ENCODE results near the gene TNFRSF4.

Gene TNFRSF4

GRCh38 chr1:1183833-1184775 is 29.8 kb downstream of the TNFRSF4 start:
- H3K4me3 ChIP-seq (replicated peaks; ENCODE audit: low read depth, low read length) = no peak overlapping the region
- no peak for DNase-seq (ENCODE audit: low read depth)
- TF ChIP-seq, protein P1, sequence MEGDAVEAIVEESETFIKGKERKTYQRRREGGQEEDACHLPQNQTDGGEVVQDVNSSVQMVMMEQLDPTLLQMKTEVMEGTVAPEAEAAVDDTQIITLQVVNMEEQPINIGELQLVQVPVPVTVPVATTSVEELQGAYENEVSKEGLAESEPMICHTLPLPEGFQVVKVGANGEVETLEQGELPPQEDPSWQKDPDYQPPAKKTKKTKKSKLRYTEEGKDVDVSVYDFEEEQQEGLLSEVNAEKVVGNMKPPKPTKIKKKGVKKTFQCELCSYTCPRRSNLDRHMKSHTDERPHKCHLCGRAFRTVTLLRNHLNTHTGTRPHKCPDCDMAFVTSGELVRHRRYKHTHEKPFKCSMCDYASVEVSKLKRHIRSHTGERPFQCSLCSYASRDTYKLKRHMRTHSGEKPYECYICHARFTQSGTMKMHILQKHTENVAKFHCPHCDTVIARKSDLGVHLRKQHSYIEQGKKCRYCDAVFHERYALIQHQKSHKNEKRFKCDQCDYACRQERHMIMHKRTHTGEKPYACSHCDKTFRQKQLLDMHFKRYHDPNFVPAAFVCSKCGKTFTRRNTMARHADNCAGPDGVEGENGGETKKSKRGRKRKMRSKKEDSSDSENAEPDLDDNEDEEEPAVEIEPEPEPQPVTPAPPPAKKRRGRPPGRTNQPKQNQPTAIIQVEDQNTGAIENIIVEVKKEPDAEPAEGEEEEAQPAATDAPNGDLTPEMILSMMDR (IDR thresholded peaks at IDR 0.05; ENCODE audit: low read length, missing control alignments) = no peak

GRCh38 chr1:1183221-1183747 is 30.7 kb downstream of the TNFRSF4 start:
- no peak for DNase-seq (ENCODE audit: low read depth)
- TF ChIP-seq, protein P1 (IDR thresholded peaks at IDR 0.05; ENCODE audit: low read length, missing control alignments) = no peak
- H3K4me3 ChIP-seq (replicated peaks; ENCODE audit: low read depth, low read length) = no peak overlapping the region

DNA sequence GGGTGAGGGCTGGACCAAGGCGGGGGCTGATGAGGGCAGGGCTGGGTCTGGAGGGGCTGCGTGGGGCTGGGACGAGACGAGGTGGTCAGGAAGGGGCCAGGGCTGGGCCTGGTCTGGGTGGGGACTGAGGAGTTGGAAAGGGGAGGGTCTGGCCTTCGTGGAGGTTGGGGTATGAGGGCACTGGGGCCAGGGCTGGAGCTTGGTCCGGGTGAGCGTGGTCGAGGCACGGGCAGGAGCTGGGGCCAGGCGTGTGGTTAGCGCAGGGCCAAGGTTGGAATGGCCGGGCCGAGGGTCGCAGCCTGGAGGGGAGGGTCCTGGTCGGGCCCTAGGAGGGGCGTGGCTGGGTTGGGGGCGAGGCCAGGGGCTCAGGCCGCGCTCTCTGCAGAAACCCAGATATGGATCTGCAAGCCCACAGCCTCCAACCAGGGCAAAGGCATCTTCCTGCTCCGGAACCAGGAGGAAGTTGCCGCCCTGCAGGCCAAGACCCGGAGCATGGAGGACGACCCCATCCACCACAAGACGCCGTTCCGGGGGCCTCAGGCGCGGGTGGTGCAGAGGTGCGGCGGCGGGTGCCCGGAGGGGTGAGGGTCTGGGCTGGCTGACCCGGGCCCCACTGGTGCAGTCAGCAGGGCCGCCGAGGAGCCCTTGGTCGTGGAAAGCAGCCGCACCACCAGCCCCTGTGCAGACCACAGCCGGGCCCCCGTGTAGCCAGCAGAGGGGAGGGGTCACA is 31.3 kb downstream of the TNFRSF4 start:
- TF ChIP-seq, protein P1 (IDR thresholded peaks at IDR 0.05; ENCODE audit: low read length, missing control alignments) = no peak
- H3K4me3 ChIP-seq (replicated peaks; ENCODE audit: low read depth, low read length) = no peak overlapping the region
- no peak for DNase-seq (ENCODE audit: low read depth)

DNA sequence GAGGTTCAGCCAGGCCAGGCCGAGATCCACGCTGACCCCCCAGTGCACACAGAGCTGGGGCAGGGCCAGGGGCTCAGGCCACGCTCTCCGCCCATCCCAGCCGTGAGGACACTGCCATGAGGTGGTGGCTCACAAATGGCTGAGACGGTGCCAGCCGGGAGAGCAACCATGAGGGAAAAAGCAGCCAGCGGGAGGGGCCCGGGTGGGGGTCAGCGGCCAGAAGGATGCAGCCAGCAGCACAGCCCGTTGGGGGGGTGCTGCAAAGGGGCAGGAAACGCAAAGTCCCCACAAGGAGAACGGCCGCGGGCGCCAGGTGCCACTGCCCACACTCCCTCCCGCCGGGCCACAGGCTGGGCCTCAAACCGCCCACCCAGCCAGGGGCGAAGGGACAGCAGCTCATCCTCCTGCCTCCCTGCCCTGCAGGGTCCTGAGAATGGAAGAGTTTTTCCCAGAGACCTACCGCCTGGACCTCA is 32.0 kb downstream of the TNFRSF4 start:
- TF ChIP-seq, protein P1 (IDR thresholded peaks at IDR 0.05; ENCODE audit: low read length, missing control alignments) = no peak
- no peak overlapping the region for H3K4me3 ChIP-seq (replicated peaks; ENCODE audit: low read depth, low read length)
- no peak for DNase-seq (ENCODE audit: low read depth)

GRCh38 chr1:1181129-1181937 is 32.6 kb downstream of the TNFRSF4 start:
- no peak overlapping the region for H3K4me3 ChIP-seq (replicated peaks; ENCODE audit: low read depth, low read length)
- TF ChIP-seq, protein P1 (IDR thresholded peaks at IDR 0.05; ENCODE audit: low read length, missing control alignments) = no peak
- no peak for DNase-seq (ENCODE audit: low read depth)
